GM21390 (cell line): ENCODE data around the gene L3HYPDH.
"Not testable (repeated sequence)": the region's sequence is repeated elsewhere in the genome, so short reads cannot be mapped to it uniquely, and the experiment has no call there.

Experiments
- ATAC-seq: cut with Tn5 transposase; IDR thresholded peaks from one replicate; pipeline ENCODE4 v1.9.1; 2021; ENCODE audit not compliant: unreplicated experiment

The L3HYPDH gene

DNA sequence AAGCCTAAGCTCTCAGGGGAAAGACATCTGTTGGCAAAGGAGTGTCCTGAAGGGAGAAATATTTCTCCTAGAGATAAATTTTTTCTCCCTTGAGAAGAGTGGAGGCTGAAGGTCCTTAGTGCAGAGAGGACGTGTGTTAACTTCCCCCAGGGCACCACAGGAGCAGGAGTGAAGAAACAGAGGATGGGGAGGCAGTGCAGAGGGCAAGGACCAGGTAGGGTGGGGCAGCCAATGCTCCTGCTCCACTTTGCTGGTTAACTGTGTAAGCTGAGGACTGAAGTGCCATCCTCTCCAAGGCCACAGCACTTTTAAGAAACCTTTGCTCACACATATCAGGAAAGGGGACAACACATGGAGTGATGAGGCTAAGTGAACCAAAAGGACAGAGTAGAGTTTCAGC, 4.0 kb downstream of the L3HYPDH start:
- no peak for ATAC-seq

DNA sequence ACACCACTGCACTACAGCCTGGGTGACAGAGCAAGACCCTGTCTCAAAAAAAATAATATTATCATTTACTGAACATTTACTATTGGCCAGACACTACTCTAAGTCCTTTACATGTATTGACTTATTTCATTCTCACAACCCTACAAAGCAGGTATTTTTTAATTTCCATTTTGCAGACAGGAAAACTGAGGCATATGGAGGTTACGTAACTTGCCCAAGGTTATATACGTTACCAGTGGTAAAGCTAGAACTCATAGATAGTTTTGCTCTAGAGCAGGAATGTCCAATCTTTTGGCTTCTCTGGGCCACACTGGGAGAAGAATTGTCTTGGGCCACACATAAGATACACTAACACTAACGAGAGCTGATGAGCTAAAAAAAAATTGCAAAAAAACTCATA, 5.7 kb downstream of the L3HYPDH start:
- no peak for ATAC-seq

GRCh38 chr14:59475709-59476108, 8.5 kb downstream of the L3HYPDH start:
- ATAC-seq = no peak

- no peak for ATAC-seq
Observed at GRCh38 chr14:59474172-59474571, 10.0 kb downstream of the L3HYPDH start.

DNA sequence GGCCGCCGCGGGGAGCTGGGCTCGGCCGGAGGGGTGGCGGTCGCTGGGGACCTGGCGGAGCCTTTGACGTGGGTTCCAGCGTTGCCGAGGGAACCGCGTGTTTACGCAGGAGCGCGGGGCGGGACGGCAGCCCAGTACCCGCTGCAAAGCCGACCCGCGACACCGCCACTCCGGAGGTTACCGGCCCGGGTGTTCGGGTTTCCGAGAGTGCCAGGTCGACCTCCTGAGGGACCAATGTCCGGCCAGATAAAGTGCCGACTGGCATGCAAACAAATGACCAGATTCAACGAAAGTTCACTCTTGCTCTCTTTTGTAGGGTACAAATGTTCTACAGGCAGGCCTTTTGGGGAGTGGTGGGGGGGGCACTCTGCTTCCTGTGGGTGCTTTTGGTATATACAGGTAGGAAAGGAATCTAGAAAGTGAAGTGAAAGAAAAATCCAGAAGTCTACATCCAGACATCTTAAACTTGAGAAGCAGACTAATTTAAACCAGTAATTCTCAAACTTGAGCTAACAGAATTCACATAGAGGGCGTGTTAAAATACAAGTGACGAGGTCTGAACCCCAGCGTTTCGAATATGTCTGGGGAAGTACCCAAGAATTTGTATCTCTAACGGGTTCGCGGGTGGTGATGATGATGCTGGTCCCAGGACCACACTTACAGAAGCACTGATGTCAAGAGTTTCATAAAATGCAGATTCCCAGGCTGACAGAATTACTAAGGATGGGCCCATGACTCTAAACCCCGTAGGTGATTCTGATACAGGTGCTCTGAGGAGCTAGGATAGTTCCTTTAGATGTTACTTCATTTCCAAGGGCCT, 18.7 kb downstream of the L3HYPDH start, which contains the start of gene GPR135:
TSS of gene GPR135 (minus strand) at position 65 of the 820 bp plus-strand sequence. CDS start 154 bp downstream, outside the sequence.
- peak; percentile 31 for ATAC-seq

DNA sequence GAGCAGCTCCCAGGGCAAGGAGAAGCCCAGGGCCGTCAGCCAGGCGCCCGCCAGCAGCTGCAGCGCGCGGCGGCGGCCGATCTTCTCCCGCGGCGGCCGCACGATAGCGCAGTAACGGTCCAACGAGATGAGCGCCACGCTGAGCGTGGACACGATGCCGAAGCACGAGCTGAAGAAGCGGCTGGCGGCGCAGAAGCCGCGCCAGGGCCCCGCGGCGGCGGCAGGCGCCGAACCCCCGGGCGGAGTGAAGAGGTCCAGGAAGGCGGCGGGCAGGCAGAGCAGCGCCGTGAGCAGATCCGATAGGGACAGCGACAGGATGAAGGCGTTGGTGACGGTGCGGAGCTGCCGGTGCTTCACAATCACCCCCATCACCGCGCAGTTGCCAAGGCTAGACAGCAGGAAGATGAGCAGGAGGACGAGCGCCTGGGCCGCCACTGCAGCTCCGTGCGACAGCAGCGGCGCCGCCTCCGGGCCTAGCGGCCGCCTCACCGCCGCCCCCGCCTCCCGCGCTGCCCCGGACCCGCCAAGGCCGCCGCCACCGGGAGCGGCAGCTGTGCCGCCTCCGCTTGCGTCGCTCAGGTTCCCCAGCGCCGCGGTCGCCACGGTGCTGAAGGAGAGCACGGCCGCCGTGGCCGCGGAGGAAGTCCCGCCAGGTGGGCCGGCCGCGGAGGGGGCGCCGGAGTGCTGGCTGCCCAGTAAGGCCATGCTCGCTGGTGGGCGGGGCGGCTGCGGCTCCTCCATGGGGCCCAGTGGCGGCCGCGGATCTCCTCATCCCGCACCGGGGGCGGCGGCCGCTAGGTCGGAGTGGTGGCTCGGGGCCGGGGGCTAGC, 19.5 kb downstream of the L3HYPDH start:
- ATAC-seq = peak; percentile 65

GRCh38 chr14:59463787-59464485, 20.3 kb downstream of the L3HYPDH start:
- ATAC-seq = no peak

DNA sequence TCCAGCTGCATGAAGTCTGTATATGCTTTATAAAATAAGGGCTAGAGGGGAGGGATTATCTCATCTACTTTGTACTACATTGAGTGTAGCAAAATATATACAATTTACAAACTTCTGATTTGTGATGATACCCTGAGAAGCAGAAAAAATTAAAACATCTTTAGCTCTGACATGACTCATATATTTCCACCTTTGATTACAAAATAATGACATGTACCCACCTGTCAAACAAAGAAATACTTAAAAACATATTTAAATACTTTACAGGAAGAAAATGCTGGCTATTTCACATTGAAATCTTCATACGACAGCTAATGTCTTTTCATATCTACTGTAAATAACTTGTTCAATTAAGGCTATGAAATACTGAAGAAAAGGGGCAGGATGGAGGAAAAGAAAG, 22.3 kb downstream of the L3HYPDH start:
- ATAC-seq = no peak

- ATAC-seq = no peak
Observed at GRCh38 chr14:59460378-59460777, 23.8 kb downstream of the L3HYPDH start.

DNA sequence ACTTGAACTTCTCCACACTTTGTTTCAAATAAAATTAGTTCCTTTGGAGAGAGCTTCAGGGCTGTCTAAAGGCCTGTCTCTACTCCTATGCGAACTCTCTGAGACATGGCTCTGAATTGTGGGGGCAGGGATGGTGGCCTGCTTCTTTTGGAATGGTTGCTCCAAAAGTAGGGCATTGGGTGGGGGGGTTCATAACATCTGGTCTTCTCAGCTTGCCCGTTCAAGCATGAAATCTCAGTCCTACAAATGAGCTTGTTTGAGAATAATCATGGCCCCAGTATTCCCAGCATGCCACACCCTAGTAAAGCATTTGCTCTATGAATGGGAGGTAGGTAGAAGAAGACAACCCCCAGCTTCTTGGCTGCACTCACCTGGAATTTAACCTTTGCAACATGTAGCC, 25.7 kb downstream of the L3HYPDH start:
- no peak for ATAC-seq

- no peak for ATAC-seq
Observed at GRCh38 chr14:59455411-59455810, 28.8 kb downstream of the L3HYPDH start.

DNA sequence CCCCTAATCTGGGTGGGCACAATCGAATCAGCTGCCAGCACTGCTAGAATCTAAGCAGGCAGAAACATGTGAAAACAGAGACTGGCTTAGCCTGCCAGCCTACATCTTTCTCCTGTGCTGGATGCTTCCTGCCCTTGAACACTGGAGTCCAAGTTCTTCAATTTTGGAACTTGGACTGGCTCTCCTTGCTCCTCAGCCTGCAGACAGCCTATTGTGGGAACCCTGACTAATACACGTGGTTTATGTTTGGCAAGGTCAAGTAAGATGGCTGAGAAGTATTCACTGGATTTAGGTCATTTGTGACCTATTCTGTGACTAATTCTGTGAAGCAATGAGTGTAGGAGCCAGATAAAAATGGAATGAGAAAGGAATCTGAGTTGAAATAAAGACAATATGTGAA, 30.1 kb downstream of the L3HYPDH start:
- no peak for ATAC-seq

GRCh38 chr14:59451849-59452248, 32.4 kb downstream of the L3HYPDH start:
- ATAC-seq = no peak

DNA sequence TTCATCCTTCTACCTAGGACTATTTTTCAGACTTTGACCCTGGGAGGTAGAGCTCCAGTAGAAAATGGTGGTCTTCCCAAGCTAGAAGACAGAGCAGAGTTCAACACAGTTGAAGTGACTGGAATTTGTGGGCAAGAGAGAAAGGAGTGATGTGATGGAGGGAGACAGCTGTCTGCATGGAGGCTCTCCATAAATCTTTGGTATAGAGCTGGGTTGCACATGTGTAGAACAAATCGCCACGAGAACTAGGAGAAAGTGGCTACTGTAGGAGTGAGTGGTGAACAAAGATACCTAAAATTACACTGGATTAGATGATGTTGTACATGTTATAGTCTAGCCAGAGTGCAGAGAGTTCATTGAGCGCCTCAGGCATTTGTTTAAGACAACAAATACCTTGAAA, 33.5 kb downstream of the L3HYPDH start:
- ATAC-seq = no peak

DNA sequence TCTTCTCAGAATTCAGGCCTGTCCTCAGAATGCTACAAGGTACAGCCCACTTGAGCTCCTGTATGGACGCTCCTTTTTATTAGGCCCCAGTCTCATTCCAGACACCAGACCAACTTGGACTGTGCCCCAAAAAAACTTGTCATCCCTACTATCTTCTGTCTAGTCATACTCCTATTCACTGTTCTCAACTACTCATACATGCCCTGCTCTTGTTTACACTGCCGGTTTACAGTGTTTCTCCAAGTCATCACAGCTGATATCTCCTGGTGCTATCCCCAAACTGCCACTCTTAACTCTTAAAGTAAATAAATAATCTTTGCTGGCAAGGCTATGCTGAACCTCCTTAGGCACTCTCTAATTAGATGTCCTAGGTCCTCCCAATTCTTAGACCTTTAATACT, 35.5 kb downstream of the L3HYPDH start:
- ATAC-seq = not testable (repeated sequence)

GRCh38 chr14:59439256-59439965, 44.8 kb downstream of the L3HYPDH start:
- ATAC-seq = no peak

GRCh38 chr14:59438195-59438647, 46.0 kb downstream of the L3HYPDH start:
- ATAC-seq = no peak

DNA sequence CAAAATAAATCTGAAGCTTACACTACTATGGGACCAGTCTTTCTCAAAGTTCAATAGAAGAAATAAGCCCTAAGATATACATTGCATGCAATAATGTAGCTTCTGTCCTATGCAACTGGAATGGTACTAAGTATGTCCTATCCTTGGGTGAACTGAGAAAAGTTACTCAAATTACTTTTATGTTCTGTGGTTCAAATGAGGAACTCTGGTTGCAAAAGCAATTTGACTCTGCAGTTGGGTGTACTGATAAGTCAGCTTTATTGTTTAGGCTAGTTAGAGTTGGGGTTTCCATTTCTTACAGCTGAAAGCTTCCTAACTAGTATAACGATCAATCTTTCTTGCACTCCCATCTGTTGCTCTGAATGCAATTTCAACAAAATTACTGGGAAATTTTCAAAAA, 48.2 kb downstream of the L3HYPDH start:
- ATAC-seq = no peak

GRCh38 chr14:59435101-59435500, 49.1 kb downstream of the L3HYPDH start:
- no peak for ATAC-seq

DNA sequence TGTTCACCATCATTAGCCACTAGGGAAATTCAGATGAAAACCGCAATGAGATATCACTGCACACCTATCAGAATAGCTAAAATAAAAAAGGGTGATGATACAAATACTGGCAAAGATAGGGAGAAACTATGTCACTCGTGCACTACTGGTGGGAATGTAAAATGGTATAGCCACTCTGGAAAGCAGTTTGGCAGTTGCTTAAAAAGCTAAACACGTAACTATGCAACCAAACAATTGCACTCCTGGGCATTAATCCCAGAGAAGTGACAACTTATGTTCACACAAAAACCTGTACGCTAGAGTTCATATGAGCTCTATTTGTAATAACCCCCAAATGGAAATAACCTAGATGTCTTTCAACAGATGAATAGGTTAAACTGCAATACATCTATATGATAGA, 54.4 kb downstream of the L3HYPDH start:
- no peak for ATAC-seq

DNA sequence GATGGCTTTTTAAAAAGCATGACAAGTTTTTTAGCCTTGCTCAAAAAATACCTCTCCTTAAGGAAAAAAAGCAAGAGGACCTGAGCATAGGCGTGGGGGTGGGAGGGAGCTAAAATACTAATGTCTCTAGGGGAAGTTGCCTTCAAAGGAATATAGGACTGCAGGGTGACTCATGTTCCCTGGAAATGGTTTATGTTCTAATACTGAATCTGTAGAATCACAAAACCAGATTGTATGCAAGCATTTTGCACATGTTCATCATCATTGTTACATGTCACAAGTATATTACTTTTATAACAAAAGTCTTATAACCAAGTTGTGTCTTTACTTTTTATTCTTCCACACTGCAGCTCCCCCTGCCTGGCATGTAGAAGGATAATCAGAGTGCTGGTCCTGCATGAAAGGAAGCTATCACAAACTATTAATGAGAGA, 55.6 kb downstream of the L3HYPDH start:
- no peak for ATAC-seq
